GM18868 (cell line): ENCODE data around the gene BMP6.

Experiments used
- ATAC-seq: cut with Tn5 transposase; IDR thresholded peaks from one replicate; pipeline ENCODE4 v1.9.1; 2021; ENCODE audit warnings: mild to moderate bottlenecking, moderate library complexity; ENCODE audit not compliant: unreplicated experiment

BMP6 gene

DNA sequence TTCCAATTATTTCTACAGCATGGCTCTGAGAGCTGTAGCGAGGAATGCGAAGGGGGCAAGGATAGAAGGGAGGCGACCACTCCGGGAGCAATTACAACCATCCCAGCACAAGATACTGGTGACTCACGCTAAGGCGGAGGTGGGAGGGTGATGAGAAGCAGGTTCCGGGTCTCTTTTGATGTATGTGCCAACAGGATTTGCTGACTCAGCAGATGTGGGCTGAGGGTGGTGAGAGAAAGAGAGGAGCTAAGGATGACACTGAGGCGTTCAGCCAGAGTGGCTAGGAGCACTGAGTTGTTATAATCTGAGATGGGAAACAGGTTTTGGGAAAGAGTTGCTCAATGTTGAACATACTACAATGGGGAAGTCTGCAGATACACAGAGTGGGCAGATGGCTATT lies 194.0 kb downstream of the BMP6 start:
- no peak for ATAC-seq

DNA sequence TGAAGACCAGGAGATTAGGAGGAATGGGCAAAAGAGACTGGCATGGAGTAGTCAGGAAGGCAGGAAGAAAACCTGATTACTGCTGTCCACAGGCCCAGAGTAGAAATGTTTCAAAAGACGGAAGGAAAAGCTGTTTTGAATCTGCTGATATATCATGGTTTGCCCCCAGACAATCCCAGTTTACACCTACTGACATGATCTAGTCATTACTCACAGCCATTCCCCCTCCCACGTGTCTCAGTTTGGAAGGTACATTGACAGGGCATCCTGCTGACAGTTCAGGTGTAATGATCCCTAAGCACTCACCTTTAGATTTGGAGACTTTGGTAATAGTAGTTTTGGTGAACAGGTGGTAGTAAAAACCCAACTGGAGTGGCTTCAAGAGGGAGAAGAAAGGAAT lies 194.5 kb downstream of the BMP6 start:
- ATAC-seq = no peak

DNA sequence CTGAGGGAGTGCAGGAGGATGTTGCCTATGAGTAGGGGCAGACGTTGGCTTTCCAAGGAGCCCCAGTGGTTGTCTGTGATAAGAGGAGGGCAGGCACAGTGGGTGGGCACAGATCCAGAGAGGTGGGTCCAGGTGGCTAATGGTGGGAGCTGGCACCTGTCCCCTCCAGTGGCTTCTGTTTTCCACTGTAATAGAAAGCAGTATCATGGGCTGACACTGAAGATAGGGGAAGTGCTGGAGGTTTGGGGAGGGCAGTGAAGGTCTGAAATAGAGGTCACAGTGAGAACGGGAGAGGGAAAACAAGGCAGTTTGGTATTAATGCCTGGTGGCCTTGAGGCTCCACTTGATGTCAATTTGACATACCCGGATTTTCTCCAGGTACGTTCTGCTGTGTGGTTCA lies 195.1 kb downstream of the BMP6 start:
- no peak for ATAC-seq

DNA sequence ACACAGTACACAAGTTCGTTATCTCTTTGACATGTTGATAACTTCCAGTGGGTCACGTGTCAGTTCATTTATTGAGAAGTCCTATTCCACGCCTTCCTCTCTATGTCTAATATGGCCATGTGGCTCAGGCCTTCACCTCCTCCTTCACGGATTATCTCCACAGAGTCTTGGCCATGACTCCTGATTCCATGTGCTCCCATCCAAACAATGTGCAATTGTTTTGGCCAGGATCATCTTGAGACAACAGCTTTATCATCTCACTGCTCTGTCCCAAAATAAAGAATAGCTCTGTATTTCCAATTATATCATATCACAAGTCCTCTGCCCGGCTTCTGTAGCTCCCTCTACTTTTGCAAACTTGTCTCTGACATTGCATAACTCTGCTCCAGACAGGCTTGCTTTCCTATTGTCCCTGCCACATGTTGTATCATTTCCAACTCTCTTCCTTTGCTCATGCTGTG lies 195.8 kb downstream of the BMP6 start:
- ATAC-seq = no peak

DNA sequence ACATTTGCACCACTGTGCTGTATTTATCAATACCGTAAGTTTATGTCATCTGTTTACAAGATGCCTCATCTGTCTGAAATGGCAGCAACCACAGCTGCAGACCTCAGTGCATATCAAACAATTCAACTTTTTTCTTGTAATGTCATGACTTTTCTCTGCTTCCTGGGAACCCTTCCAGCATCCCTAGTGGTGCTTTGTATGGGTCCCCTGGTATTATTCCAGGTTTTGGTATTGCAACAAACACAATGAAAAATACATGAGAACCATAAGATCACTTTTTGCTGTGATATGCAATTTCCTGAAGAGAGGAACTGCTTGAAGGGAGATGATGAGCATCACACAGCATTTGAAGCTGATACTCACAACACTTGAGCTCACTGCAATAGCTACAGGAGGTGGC lies 196.7 kb downstream of the BMP6 start:
- no peak for ATAC-seq

DNA sequence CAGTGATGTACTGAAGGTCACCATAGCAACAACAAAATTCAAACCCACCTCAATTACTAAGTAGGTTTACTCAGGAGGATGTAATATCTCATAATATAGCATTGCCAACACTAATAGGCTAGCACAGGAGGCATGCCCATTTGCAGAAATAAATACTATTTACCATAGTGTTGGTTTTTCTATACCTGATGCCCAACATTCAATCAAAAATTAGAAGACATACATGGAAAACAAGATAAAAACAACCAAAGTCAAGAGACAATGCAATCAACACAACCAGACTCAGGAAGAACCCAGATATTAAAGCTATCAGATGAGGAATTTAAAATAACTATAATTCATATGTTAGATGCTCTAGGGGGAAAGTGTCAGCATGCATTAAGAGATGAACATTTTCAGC lies 199.0 kb downstream of the BMP6 start:
- ATAC-seq = no peak
